Measurements from ENCODE around the gene MIGA1. TPM values are rescaled to one million over a fixed set of nuclear protein-coding genes. Genes with fewer than 3 reads are reported as not detected.

Gene MIGA1
- total RNA-seq, 1 donor from 2014 or later, result 13.0 TPM

GRCh38 chr1:77889671-77890070, 110.2 kb downstream of the MIGA1 start:
- Mint-ChIP-seq H3K4me1 (peaks cover 17% of the 10 kb centered on the region), H3K4me3 (peak overlapping the region; percentile 82), H3K27ac (no peak overlapping the region), H3K27me3 (peaks cover 9% of the 10 kb centered on the region), H3K36me3 (ENCODE audit: low read depth) (no peaks in the 10 kb centered on the region), H3K9me3 (no peaks in the 10 kb centered on the region)
- ChIA-PET POLR2A (no interaction called here), CTCF (no interaction called here)
- no peak for TF ChIP-seq CTCF (IDR thresholded peaks at IDR 0.05)
- ATAC-seq (ENCODE audit: low read depth), result no peak
- DNase-seq, result no peak
- intact Hi-C loops (cut with micrococcal nuclease), result no loop called here

- no peak for TF ChIP-seq CTCF (IDR thresholded peaks at IDR 0.05)
- Mint-ChIP-seq H3K27ac (no peak overlapping the region), H3K36me3 (ENCODE audit: low read depth) (no peaks in the 10 kb centered on the region), H3K4me1 (peaks cover 17% of the 10 kb centered on the region), H3K4me3 (no peak overlapping the region), H3K27me3 (peaks cover 9% of the 10 kb centered on the region), H3K9me3 (no peaks in the 10 kb centered on the region)
- no peak for DNase-seq
- ChIA-PET CTCF (no interaction called here), POLR2A (no interaction called here)
- intact Hi-C loops (cut with micrococcal nuclease), result no loop called here
- no peak for ATAC-seq (ENCODE audit: low read depth)
Observed at GRCh38 chr1:77891200-77891599, 111.8 kb downstream of the MIGA1 start.

GRCh38 chr1:77899647-77900320, 120.3 kb downstream of the MIGA1 start:
- no peak overlapping the region for H3K27ac Mint-ChIP-seq
- intact Hi-C loops (cut with micrococcal nuclease), result loop anchor here (2.0 to 10.0 kb wide), 3 partner anchors 753 to 1905 kb away; no protein-coding TSS in a partner anchor
- DNase-seq (no peak), ATAC-seq (ENCODE audit: low read depth) (no peak)
- ChIA-PET POLR2A (no interaction called here), CTCF (interaction anchor here (1.4 kb wide), 1 partner anchor 75 kb away, joined by 5 read pairs; no protein-coding TSS in a partner anchor)
- TF ChIP-seq CTCF (IDR thresholded peaks at IDR 0.05), result no peak
- no peaks in the 10 kb centered on the region for H3K4me1 Mint-ChIP-seq
- H3K4me3 Mint-ChIP-seq, result no peak overlapping the region
- no peaks in the 10 kb centered on the region for H3K9me3 Mint-ChIP-seq
- no peaks in the 10 kb centered on the region for H3K36me3 Mint-ChIP-seq (ENCODE audit: low read depth)
- H3K27me3 Mint-ChIP-seq, result no peaks in the 10 kb centered on the region

- DNase-seq, result no peak
Observed at GRCh38 chr1:77900687-77901293, 121.3 kb downstream of the MIGA1 start.

More at GRCh38 chr1:77900687-77901293, 121.3 kb downstream of the MIGA1 start:
- intact Hi-C loops (cut with micrococcal nuclease), result loop anchor here (2.0 to 10.0 kb wide), 3 partner anchors 754 to 1906 kb away; no protein-coding TSS in a partner anchor
- Mint-ChIP-seq H3K36me3 (ENCODE audit: low read depth) (no peaks in the 10 kb centered on the region), H3K27me3 (no peaks in the 10 kb centered on the region), H3K4me3 (no peak overlapping the region), H3K9me3 (no peaks in the 10 kb centered on the region), H3K4me1 (no peaks in the 10 kb centered on the region), H3K27ac (no peak overlapping the region)
- ATAC-seq (ENCODE audit: low read depth), result no peak
- TF ChIP-seq CTCF (IDR thresholded peaks at IDR 0.05), result no peak
- ChIA-PET CTCF (interaction anchor here (1.4 kb wide), 1 partner anchor 76 kb away, joined by 5 read pairs; no protein-coding TSS in a partner anchor), POLR2A (no interaction called here)

All from activated B cell treated with CpG ODN at 0.5 μM for 24 hours (primary cell).